AG04450 (cell line): ENCODE measurements around the gene RPUSD1. TPM values are rescaled to one million over a fixed set of nuclear protein-coding genes. Genes with fewer than 3 reads are reported as not detected.

Experiments
- CTCF ChIA-PET: fragments of 300-600, 350-600 bp; formaldehyde crosslinking; extraction: SDS; loops from one replicate; lab custom pipeline; 2022; ENCODE audit warnings: antibody characterized with exemption, inconsistent platforms; lab: Charles Lee
- POLR2A ChIA-PET: fragments of 350-600 bp; formaldehyde crosslinking; extraction: SDS; loops from one replicate; lab custom pipeline; 2021; ENCODE audit warnings: antibody characterized with exemption, inconsistent platforms; lab: Yijun Ruan, JAX
- DNase-seq: peaks from one replicate; pipeline ENCODE4 v3.0.0-alpha.2; 2011; ENCODE audit warnings: low read depth, low spot score
- H3K27ac ChIP-seq: one replicate; pipeline ENCODE4 v1.5.1; 2012; ENCODE audit warnings: low read depth, low read length, control low read depth
- H3K27me3 ChIP-seq: one replicate; pipeline ENCODE4 v1.6.0; 2012; ENCODE audit warnings: low read length; ENCODE audit not compliant: control insufficient read depth, insufficient read depth
- H3K4me3 ChIP-seq: 2 replicates; pipeline ENCODE4 v1.5.1; 2011; ENCODE audit warnings: mild to moderate bottlenecking, low read depth, low read length, control low read depth
- H3K9me3 ChIP-seq: 2 replicates; pipeline ENCODE4 v1.5.1; 2012; ENCODE audit warnings: low read length; ENCODE audit not compliant: control insufficient read depth, insufficient read depth
- polyA plus RNA-seq: library from polyadenylated mRNA; depleted of rRNA; stranded (reverse); fragments of >200 nt; gene quantifications from 2 replicates; pipeline ENCODE4 v1.2.3, GENCODE V29; 2011
- TF ChIP-seq, protein P1 (sequence below): IDR thresholded peaks from 2 replicates; pipeline ENCODE4 v1.5.1; 2011; ENCODE audit warnings: low read depth, low read length, control low read depth, inconsistent platforms

The RPUSD1 gene
- polyA plus RNA-seq, 1 experiment, result 9.2 TPM

DNA sequence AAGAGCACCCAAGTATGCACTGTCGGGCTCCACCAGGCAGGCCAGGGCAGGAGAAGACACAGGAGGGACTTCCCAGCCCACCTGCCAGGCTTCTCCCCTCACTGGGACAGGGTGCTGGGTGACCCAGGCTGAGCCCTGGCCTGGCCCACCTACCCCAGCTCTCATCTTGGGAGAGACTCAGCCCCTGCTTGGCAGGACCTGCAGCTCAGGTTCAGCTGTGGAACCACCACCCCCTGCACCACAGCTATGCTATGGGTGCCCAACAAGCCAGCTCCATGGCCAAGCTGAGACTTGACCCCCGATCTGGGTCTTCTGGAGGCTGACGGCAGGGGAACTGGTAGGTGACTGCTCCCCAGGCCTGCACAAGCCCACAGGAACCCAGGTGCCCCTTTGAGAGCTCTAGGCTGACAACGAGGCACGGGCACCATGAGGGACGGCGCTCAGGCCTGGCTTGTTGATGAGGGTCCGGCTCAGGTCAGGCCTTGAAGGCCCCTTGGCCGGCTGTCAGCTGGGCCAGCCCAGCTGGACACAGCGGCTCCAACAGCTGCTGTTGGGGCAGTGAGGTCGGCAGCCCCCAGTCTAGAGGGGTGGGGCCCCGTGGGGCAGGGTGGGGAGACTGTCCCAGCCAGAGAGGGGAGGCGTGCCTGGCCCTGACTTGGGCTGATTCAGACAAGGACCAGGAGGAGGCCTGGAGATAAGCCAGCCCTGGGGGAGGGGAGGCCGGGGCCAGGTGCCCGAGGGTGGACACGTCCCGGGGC, 4.6 kb downstream of the RPUSD1 start:
- H3K9me3 ChIP-seq, result no peaks in the 10 kb centered on the region; the same call in 1 of the 2 replicates
- DNase-seq, result no peak
- no peak overlapping the region for H3K4me3 ChIP-seq
- ChIA-PET POLR2A (interaction anchor here (0.7 kb wide), 1 partner anchor 69 kb away, joined by 5 read pairs; no protein-coding TSS in a partner anchor), CTCF (interaction anchor here (0.5 to 1.5 kb wide), 2 partner anchors 10 to 43 kb away, joined by 3 read pairs; partner anchors contain the start of gene CIAO3)
- H3K27ac ChIP-seq, result no peak overlapping the region
- TF ChIP-seq, protein P1, sequence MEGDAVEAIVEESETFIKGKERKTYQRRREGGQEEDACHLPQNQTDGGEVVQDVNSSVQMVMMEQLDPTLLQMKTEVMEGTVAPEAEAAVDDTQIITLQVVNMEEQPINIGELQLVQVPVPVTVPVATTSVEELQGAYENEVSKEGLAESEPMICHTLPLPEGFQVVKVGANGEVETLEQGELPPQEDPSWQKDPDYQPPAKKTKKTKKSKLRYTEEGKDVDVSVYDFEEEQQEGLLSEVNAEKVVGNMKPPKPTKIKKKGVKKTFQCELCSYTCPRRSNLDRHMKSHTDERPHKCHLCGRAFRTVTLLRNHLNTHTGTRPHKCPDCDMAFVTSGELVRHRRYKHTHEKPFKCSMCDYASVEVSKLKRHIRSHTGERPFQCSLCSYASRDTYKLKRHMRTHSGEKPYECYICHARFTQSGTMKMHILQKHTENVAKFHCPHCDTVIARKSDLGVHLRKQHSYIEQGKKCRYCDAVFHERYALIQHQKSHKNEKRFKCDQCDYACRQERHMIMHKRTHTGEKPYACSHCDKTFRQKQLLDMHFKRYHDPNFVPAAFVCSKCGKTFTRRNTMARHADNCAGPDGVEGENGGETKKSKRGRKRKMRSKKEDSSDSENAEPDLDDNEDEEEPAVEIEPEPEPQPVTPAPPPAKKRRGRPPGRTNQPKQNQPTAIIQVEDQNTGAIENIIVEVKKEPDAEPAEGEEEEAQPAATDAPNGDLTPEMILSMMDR, result no peak
- no peaks in the 10 kb centered on the region for H3K27me3 ChIP-seq

DNA sequence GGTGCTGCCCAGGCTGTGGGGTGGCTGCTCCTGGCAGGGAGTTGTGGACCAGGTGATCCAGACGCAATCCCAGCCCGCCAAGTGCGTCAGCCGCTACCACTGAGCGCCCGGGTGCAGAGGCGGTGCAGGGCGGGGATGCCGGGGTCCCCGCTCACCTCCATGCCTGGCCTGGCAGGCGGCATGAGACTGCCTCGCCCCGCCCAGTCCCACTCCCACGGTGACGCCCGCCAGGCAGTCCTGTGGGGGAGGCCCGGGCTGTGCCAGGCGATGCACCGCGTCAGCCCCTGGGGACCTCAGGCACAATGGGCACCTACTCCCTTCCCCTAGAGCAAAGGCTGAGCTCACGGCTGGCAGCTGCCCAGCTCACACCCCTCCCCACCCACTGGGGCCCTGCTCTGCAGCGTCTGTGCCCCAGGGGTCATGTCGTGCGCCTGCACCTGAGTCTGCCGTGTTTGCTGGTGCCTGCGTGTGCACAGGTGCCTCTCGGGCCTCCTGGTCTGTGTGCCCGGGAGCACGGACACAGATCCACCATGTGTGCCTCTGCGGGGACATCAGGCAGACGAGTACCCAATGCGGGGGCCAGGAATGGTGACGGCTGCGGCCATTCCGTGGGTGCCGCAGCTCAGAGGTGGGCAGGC, 5.3 kb downstream of the RPUSD1 start:
- Histone ChIP-seq H3K27ac (no peak overlapping the region), H3K27me3 (no peaks in the 10 kb centered on the region), H3K9me3 (no peaks in the 10 kb centered on the region; the same call in 1 of the 2 replicates), H3K4me3 (no peak overlapping the region)
- CTCF ChIA-PET, result interaction anchor here (0.5 kb wide), 1 partner anchor 9 kb away, joined by 3 read pairs; no protein-coding TSS in a partner anchor
- POLR2A ChIA-PET, result no interaction called here
- TF ChIP-seq, protein P1, result no peak
- no peak for DNase-seq

DNA sequence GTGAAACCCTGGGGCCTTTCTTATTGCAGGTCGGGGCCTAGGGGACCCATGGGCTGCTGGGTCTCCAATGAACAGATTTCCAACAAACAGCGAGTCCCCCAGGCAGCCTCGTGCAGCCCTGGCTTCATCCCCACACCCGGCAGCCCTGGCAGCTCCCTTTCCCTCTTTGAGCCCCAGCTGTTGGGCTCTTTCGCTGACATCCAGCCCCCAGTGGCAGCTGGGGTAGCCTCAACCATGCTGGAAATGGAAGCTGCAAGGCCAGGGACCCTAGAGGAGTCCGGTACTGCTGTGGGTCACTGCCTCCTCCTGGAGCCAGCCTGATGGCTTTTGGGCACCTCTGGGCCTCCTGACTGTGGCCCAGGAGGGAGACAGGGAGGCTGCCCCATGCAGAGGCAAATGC, 5.9 kb downstream of the RPUSD1 start:
- DNase-seq, result no peak
- Histone ChIP-seq H3K4me3 (no peak overlapping the region), H3K27me3 (no peaks in the 10 kb centered on the region), H3K9me3 (no peaks in the 10 kb centered on the region; the same call in 1 of the 2 replicates), H3K27ac (no peak overlapping the region)
- ChIA-PET CTCF (no interaction called here), POLR2A (no interaction called here)
- TF ChIP-seq, protein P1, result no peak

DNA sequence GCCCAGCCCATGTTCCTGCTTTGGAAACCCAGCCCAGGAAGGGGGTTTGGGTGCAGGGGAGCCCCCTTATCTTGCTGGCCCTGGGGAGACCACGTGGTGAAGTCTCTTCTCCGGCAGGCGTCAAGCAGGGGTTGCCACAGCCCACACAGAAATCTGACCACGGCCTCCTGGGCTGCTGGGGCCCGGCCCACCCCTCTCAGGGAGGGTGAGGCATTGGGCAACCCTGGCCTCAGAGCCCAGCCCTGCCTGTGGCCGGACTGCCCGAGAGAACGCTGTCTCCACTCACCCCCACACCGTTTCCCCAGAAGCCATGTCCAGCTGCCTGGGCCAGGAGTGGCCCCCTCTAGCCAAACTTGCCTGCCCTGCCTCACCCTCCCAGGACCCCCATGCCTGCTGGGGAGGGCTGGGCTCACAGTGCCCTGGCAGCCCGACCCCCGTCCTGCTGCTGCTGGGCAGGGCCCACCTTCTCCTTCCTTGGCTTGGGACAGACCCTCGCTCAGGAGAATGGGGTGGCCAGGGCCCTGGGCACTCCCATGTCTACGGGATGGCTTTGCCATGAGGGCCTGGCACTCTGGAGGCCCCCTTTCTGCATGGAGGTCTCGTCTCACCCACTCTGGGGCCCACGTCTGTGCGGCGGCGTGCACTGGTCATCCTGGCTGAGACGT, 6.7 kb downstream of the RPUSD1 start:
- TF ChIP-seq, protein P1, result no peak
- no peaks in the 10 kb centered on the region for H3K27me3 ChIP-seq
- no peak overlapping the region for H3K4me3 ChIP-seq
- no peak overlapping the region for H3K27ac ChIP-seq
- ChIA-PET POLR2A (no interaction called here), CTCF (no interaction called here)
- H3K9me3 ChIP-seq, result no peaks in the 10 kb centered on the region; the same call in 1 of the 2 replicates
- DNase-seq, result no peak
